Uterus (tissue), 2 donors: ENCODE measurements around the gene CCDC57.

Experiments used
- POLR2A ChIP-seq, 2 donors: fragments of 450-650 bp; IDR thresholded peaks; one replicate each; pipeline ENCODE4 v1.6.1; 2016; ENCODE audit warnings: antibody characterized with exemption in 2 of 2, mild to moderate bottlenecking in 1 of 2, moderate library complexity in 1 of 2
- TF ChIP-seq, protein P1 (sequence below), 4 experiments: fragments of 200-600 bp in 2 of 4; fragments of 450-650 bp in 2 of 4; sonication (generic) in 2 of 4; IDR thresholded peaks; one replicate each; pipeline ENCODE4 v1.5.1; 2016 to 2019; ENCODE audit warnings: antibody characterized with exemption in 4 of 4, mild to moderate bottlenecking in 2 of 4, moderate library complexity in 1 of 4

DNA sequence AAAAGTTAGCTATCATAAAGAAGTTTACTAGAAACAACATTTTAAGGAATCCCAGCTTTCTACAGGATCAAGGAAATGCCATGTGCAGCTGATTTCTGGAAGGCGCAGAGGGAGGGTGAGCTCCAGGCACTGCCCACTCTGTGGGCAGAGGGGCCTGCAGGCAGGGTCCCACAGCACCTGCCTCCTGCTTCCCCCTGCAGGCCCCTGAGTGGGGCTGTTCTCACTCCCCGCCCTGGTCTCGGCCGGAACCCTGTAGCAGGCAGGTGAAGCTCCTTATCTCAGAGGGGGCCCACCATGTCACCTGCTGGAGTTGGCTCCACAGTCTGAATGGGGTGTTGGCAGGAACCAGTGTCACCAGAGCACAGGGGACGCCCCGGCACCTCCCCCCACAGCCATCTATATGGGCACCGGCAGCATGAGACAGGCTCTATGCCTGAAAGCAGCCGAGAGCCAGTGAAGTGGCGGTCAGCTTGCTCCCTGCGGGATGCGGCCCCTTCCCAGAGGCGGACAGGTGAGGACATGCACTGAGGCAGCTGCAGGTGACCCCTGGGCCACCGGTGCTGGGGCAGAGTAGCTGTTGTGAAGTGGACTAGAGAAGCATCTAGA is 67.0 kb downstream of the CCDC57 start:
- TF ChIP-seq POLR2A (IDR thresholded peaks at IDR 0.05): no peak
- TF ChIP-seq, protein P1, sequence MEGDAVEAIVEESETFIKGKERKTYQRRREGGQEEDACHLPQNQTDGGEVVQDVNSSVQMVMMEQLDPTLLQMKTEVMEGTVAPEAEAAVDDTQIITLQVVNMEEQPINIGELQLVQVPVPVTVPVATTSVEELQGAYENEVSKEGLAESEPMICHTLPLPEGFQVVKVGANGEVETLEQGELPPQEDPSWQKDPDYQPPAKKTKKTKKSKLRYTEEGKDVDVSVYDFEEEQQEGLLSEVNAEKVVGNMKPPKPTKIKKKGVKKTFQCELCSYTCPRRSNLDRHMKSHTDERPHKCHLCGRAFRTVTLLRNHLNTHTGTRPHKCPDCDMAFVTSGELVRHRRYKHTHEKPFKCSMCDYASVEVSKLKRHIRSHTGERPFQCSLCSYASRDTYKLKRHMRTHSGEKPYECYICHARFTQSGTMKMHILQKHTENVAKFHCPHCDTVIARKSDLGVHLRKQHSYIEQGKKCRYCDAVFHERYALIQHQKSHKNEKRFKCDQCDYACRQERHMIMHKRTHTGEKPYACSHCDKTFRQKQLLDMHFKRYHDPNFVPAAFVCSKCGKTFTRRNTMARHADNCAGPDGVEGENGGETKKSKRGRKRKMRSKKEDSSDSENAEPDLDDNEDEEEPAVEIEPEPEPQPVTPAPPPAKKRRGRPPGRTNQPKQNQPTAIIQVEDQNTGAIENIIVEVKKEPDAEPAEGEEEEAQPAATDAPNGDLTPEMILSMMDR (IDR thresholded peaks at IDR 0.05): no peak
